H1 (cell line): ENCODE measurements around the gene FRMPD1. TPM values are rescaled to one million over a fixed set of nuclear protein-coding genes. Genes with fewer than 3 reads are reported as not detected.

Experiments
- CTCF ChIA-PET: fragments of 300-600 bp; sonication (Branson Sonifier 250); formaldehyde crosslinking; loops from one replicate; lab custom pipeline; 2021; ENCODE audit not compliant: partially characterized antibody; lab: Charles Lee
- POLR2A ChIA-PET: fragments of 300-600 bp; sonication (Branson Sonifier 250); formaldehyde crosslinking; loops from one replicate; lab custom pipeline; 2021; ENCODE audit warnings: inconsistent platforms; ENCODE audit not compliant: partially characterized antibody; lab: Charles Lee
- DNase-seq, 2 experiments: peaks; one replicate each; pipeline versions ENCODE4 v3.0.0 to v3.0.0-alpha.2; 2010 to 2022; ENCODE audit warnings: low spot score in 2 of 2, low read depth in 1 of 2, mixed read lengths in 1 of 2
- FAIRE-seq: peaks from 2 replicates; lab custom pipeline; 2011; peaks lifted over from hg19 to GRCh38; lab: Jason Lieb, UNC
- H2AFZ ChIP-seq: 2 replicates; pipeline ENCODE4 v1.8.1; 2012; ENCODE audit warnings: low read length, inconsistent platforms
- H2AK5ac ChIP-seq: 2 replicates; pipeline ENCODE4 v1.6.1; 2013; ENCODE audit warnings: low read depth, low read length
- H2BK120ac ChIP-seq: replicated peaks from 2 replicates; pipeline ENCODE3; 2013; ENCODE audit warnings: low read depth, low read length, inconsistent platforms
- H2BK12ac ChIP-seq: 2 replicates; pipeline ENCODE4 v1.6.1; 2013; ENCODE audit warnings: low read depth, low read length
- H2BK15ac ChIP-seq: 2 replicates; pipeline ENCODE4 v1.6.1; 2013; ENCODE audit warnings: low read length
- H2BK20ac ChIP-seq: 2 replicates; pipeline ENCODE4 v1.6.1; 2013; ENCODE audit warnings: low read length
- H2BK5ac ChIP-seq: 2 replicates; pipeline ENCODE4 v1.6.1; 2013; ENCODE audit warnings: low read depth, low read length
- H3K14ac ChIP-seq: 2 replicates; pipeline ENCODE4 v1.6.1; 2013; ENCODE audit warnings: inconsistent platforms; ENCODE audit not compliant: insufficient read length
- H3K18ac ChIP-seq: 2 replicates; pipeline ENCODE4 v1.6.1; 2013; ENCODE audit warnings: low read length; ENCODE audit errors: extremely low read depth
- H3K23ac ChIP-seq: 2 replicates; pipeline ENCODE4 v1.6.1; 2013; ENCODE audit warnings: inconsistent platforms; ENCODE audit not compliant: insufficient read length
- H3K23me2 ChIP-seq: 2 replicates; pipeline ENCODE4 v1.6.1; 2013; ENCODE audit warnings: low read depth, low read length
- H3K27ac ChIP-seq: 2 replicates; pipeline ENCODE4 v1.6.1; 2011; ENCODE audit warnings: low read depth, low read length, inconsistent platforms
- H3K27me3 ChIP-seq, 4 experiments: replicated peaks in 1 of 4; 1 replicate in 1 of 4; 2 replicates in 3 of 4; pipeline versions ENCODE4 v1.6.1 to v1.8.1; 2011 to 2013; ENCODE audit warnings: low read length in 3 of 4, mild to moderate bottlenecking in 3 of 4, inconsistent platforms in 2 of 4, mixed read lengths in 2 of 4, moderate library complexity in 1 of 4; ENCODE audit not compliant: control insufficient read depth in 3 of 4, insufficient read depth in 3 of 4; ENCODE audit errors: extremely low read depth in 1 of 4
- H3K36me3 ChIP-seq, 4 experiments: 2 replicates each; pipeline versions ENCODE4 v1.6.1 to v1.8.1; 2011 to 2013; ENCODE audit warnings: mild to moderate bottlenecking in 4 of 4, low read length in 3 of 4, moderate library complexity in 2 of 4, control low read depth in 1 of 4, inconsistent platforms in 1 of 4; ENCODE audit not compliant: insufficient read depth in 4 of 4, control insufficient read depth in 2 of 4
- H3K4ac ChIP-seq: replicated peaks from 2 replicates; pipeline ENCODE3; 2013; ENCODE audit warnings: low read length, low read depth, mixed read lengths, inconsistent platforms; ENCODE audit not compliant: insufficient read length
- H3K4me1 ChIP-seq, 4 experiments: replicated peaks in 1 of 4; 1 replicate in 1 of 4; 2 replicates in 3 of 4; pipeline versions ENCODE4 v1.6.1 to v1.8.1; 2011 to 2013; ENCODE audit warnings: low read length in 3 of 4, inconsistent platforms in 2 of 4, mixed read lengths in 1 of 4; ENCODE audit not compliant: insufficient read depth in 4 of 4, control insufficient read depth in 3 of 4
- H3K4me2 ChIP-seq, 2 experiments: 2 replicates each; pipeline versions ENCODE4 v1.6.1 to v1.8.1; 2011 to 2013; ENCODE audit warnings: low read depth in 2 of 2, low read length in 2 of 2, control low read depth in 1 of 2, inconsistent platforms in 1 of 2, mild to moderate bottlenecking in 1 of 2; ENCODE audit not compliant: insufficient read depth in 1 of 2
- H3K4me3 ChIP-seq, 4 experiments: fragments of 200-600, 300-600 bp in 1 of 4; sonication (generic), shearing (Covaris generic), sonication (Bioruptor Twin) in 1 of 4; 2 replicates each; pipeline versions ENCODE4 v1.5.1 to v1.8.1; 2011 to 2016; ENCODE audit warnings: low read length in 4 of 4, low read depth in 3 of 4, control low read depth in 2 of 4, inconsistent platforms in 2 of 4, mild to moderate bottlenecking in 2 of 4, mixed read lengths in 1 of 4, moderate library complexity in 1 of 4; ENCODE audit not compliant: insufficient read depth in 2 of 4; ENCODE audit errors: extremely low read depth in 1 of 4
- H3K56ac ChIP-seq: replicated peaks from 2 replicates; pipeline ENCODE3; 2013; ENCODE audit warnings: low read depth, mild to moderate bottlenecking, mixed read lengths, low read length, inconsistent platforms; ENCODE audit not compliant: insufficient read length
- H3K79me1 ChIP-seq: 2 replicates; pipeline ENCODE4 v1.6.1; 2013; ENCODE audit warnings: low read depth, low read length, control low read depth
- H3K79me2 ChIP-seq, 2 experiments: 2 replicates each; pipeline versions ENCODE4 v1.6.1 to v1.8.1; 2012 to 2013; ENCODE audit warnings: low read length in 2 of 2, mild to moderate bottlenecking in 2 of 2, inconsistent platforms in 1 of 2; ENCODE audit not compliant: insufficient read depth in 2 of 2, control insufficient read depth in 1 of 2
- H3K9ac ChIP-seq, 4 experiments: replicated peaks in 1 of 4; 1 replicate in 1 of 4; 2 replicates in 3 of 4; pipeline versions ENCODE4 v1.6.1 to v1.8.1; 2011 to 2013; ENCODE audit warnings: low read depth in 3 of 4, low read length in 3 of 4, control low read depth in 2 of 4, mild to moderate bottlenecking in 2 of 4, moderate library complexity in 2 of 4, inconsistent platforms in 1 of 4; ENCODE audit errors: extremely low read depth in 1 of 4
- H3K9me3 ChIP-seq, 2 experiments: 2 replicates each; pipeline versions ENCODE4 v1.6.1 to v1.8.1; 2012 to 2013; ENCODE audit warnings: mild to moderate bottlenecking in 2 of 2, moderate library complexity in 2 of 2, control low read depth in 1 of 2, inconsistent platforms in 1 of 2, low read depth in 1 of 2, low read length in 1 of 2, mixed read lengths in 1 of 2; ENCODE audit not compliant: insufficient read depth in 2 of 2
- H4K20me1 ChIP-seq, 2 experiments: replicated peaks in 1 of 2; 2 replicates each; pipeline versions ENCODE3 to v1.8.1; 2011 to 2013; ENCODE audit warnings: inconsistent platforms in 2 of 2, low read length in 2 of 2, mild to moderate bottlenecking in 1 of 2; ENCODE audit not compliant: insufficient read depth in 2 of 2, control insufficient read depth in 1 of 2
- H4K5ac ChIP-seq: 2 replicates; pipeline ENCODE4 v1.6.1; 2013; ENCODE audit warnings: low read length, low read depth, mixed read lengths, inconsistent platforms; ENCODE audit not compliant: insufficient read length
- H4K8ac ChIP-seq: 2 replicates; pipeline ENCODE4 v1.8.0; 2013; ENCODE audit warnings: mild to moderate bottlenecking, moderate library complexity, low read length, inconsistent platforms; ENCODE audit not compliant: insufficient read depth; ENCODE audit errors: extremely low read depth
- H4K91ac ChIP-seq: replicated peaks from 2 replicates; pipeline ENCODE3; 2013; ENCODE audit warnings: low read length, mixed read lengths, inconsistent platforms; ENCODE audit not compliant: insufficient read length
- CBX8 ChIP-seq: fragments of 300-800, 300-1000 bp; sonication (generic); IDR thresholded peaks from 2 replicates; pipeline ENCODE4 v1.7.1; 2016; ENCODE audit warnings: low read depth, low read length, borderline replicate concordance
- CEBPB ChIP-seq: IDR thresholded peaks from 2 replicates; pipeline ENCODE4 v1.6.1; 2012; ENCODE audit warnings: low read depth, low read length
- CTBP2 ChIP-seq: IDR thresholded peaks from 2 replicates; pipeline ENCODE4 v1.7.0; 2011; ENCODE audit warnings: borderline replicate concordance, mild to moderate bottlenecking, moderate library complexity, mixed read lengths, low read length; ENCODE audit not compliant: insufficient read depth, insufficient read length
- EP300 ChIP-seq, 2 experiments: IDR thresholded peaks; 1 replicate in 1 of 2; 2 replicates in 1 of 2; pipeline ENCODE4 v1.6.1; 2011 to 2012; ENCODE audit warnings: low read depth in 2 of 2, low read length in 2 of 2, mild to moderate bottlenecking in 2 of 2, borderline replicate concordance in 1 of 2, inconsistent platforms in 1 of 2, moderate library complexity in 1 of 2
- EZH2 ChIP-seq: fragments of 200-600 bp; sonication (generic); IDR thresholded peaks from 2 replicates; pipeline ENCODE4 v1.7.1; 2012; ENCODE audit warnings: low read depth, mild to moderate bottlenecking, moderate library complexity, low read length, inconsistent platforms; ENCODE audit not compliant: severe bottlenecking
- HDAC2 ChIP-seq, 2 experiments: fragments of 300-600 bp in 1 of 2; sonication (generic) in 1 of 2; IDR thresholded peaks; 2 replicates each; pipeline ENCODE4 v1.6.1; 2011 to 2012; ENCODE audit warnings: low read depth in 2 of 2, low read length in 2 of 2, mild to moderate bottlenecking in 2 of 2, moderate library complexity in 2 of 2, borderline replicate concordance in 1 of 2, inconsistent platforms in 1 of 2
- PHF8 ChIP-seq: fragments of 200-600 bp; sonication (generic); conservative IDR thresholded peaks from 2 replicates; pipeline ENCODE4 v1.7.1; 2012; ENCODE audit warnings: low read depth, mild to moderate bottlenecking, inconsistent platforms, low read length, moderate library complexity
- RNF2 ChIP-seq: fragments of 200-900, 300-1000 bp; sonication (generic); IDR thresholded peaks from 2 replicates; pipeline ENCODE4 v1.7.1; 2016; ENCODE audit warnings: borderline replicate concordance, low read depth, mild to moderate bottlenecking, antibody characterized with exemption, low read length; ENCODE audit not compliant: poor library complexity, severe bottlenecking; ENCODE audit errors: missing control alignments
- WGBS, 2 experiments: shearing (Covaris generic) in 1 of 2; methylation state at CpG; one replicate each; pipeline versions ENCODE4 v1.1.6 to v1.1.7; 2013 to 2015; ENCODE audit warnings: low lambda C conversion rate in 2 of 2, mixed read lengths in 2 of 2, inconsistent platforms in 1 of 2, low coverage in 1 of 2, missing lambda C conversion rate in 1 of 2; ENCODE audit not compliant: insufficient replicate concordance in 2 of 2, insufficient coverage in 1 of 2, insufficient read length in 1 of 2; ENCODE audit errors: extremely low coverage in 1 of 2, missing lambda C conversion rate in 1 of 2; 5-methylcytosine and 5-hydroxymethylcytosine counted together
- polyA plus RNA-seq, 7 experiments: library from polyadenylated mRNA; depleted of rRNA in 3 of 7; stranded (reverse) in 5 of 7; unstranded in 2 of 7; fragments of >200 nt in 5 of 7; fragments of 200-250 nt in 2 of 7; gene quantifications; 1 replicate in 5 of 7; 2 replicates in 1 of 7; 4 replicates in 1 of 7; pipeline versions ENCODE4 v1.2.1 to v1.2.3, GENCODE V29; 2011 to 2013; ENCODE audit warnings: missing spikeins in 2 of 7, mixed read lengths in 2 of 7
- total RNA-seq: library from RNA; stranded (reverse); fragmentation: NEBNext Ultra II Directional; extraction: Animal tissue kit (Norgen Biotek cat#: 25700); gene quantifications from 2 replicates; pipeline ENCODE4 v1.2.1, GENCODE V29; 2021
- TF ChIP-seq, protein P1 (sequence below), 3 experiments: IDR thresholded peaks; 1 replicate in 2 of 3; 2 replicates in 1 of 3; pipeline versions ENCODE4 v1.5.1 to v1.6.1; 2011; ENCODE audit warnings: low read length in 3 of 3, mild to moderate bottlenecking in 3 of 3, inconsistent platforms in 2 of 3, low read depth in 1 of 3, moderate library complexity in 1 of 3; ENCODE audit not compliant: insufficient read depth in 1 of 3; ENCODE audit errors: control extremely low read depth in 1 of 3

Gene FRMPD1
- total and polyA plus RNA-seq, 2 of the 8 experiments (the other 6 are each of a cell fraction or from before 2014, with no cell fraction given): 0.27 to 0.32 TPM

DNA sequence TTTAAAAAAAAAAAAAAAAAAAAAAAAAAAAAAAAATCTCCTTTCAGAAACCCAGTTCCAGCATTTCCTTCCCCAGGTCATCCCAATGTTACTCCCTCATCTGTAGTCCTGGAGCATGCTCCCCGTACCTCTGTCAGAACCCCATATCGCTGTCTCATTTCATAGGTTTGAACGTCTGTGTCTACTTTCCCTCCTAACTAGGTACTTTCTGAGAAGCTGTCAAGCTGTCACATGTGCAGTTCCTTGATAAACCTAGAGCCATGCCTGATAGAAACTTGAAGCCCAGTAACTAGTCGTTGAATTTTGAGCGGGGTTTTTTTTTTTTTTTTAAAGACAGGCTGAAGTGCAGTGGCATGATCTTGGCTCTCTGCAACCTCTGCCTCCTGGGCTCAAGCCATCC is 118.6 kb downstream of the FRMPD1 start:
- no peaks in the 10 kb centered on the region for H3K27me3 ChIP-seq
- no peak for DNase-seq
- no peak overlapping the region for H3K9ac ChIP-seq
- 86% methylated on average over 5 of the region's 5 CpGs; no CpG with 5 or more reads in 1 of the 2 experiments for WGBS, 2 experiments
- FAIRE-seq: no peak
- no peak overlapping the region for H2BK12ac ChIP-seq
- no peak overlapping the region for H2BK15ac ChIP-seq
- ChIA-PET POLR2A (interaction anchor here (0.6 to 2.6 kb wide), 7 partner anchors 9 to 78 kb away, joined by 3 to 15 read pairs (median 4); partner anchors contain the start of genes DCAF10 and EXOSC3), CTCF (interaction anchor here (0.6 to 1.3 kb wide), 3 partner anchors 9 to 330 kb away, joined by 3 to 5 read pairs (median 3); no protein-coding TSS in a partner anchor)
- H4K5ac ChIP-seq: no peak overlapping the region
- no peaks in the 10 kb centered on the region for H3K23me2 ChIP-seq
- H3K79me1 ChIP-seq: no peaks in the 10 kb centered on the region
- H2BK20ac ChIP-seq: no peak overlapping the region
- H3K18ac ChIP-seq: no peak overlapping the region
- H2AK5ac ChIP-seq: no peak overlapping the region
- H3K4me3 ChIP-seq: no peak overlapping the region
- no peak overlapping the region for H3K56ac ChIP-seq
- no peaks in the 10 kb centered on the region for H3K9me3 ChIP-seq
- no peaks in the 10 kb centered on the region for H3K79me2 ChIP-seq
- no peak overlapping the region for H2BK120ac ChIP-seq
- H3K14ac ChIP-seq: no peak overlapping the region
- no peaks in the 10 kb centered on the region for H4K20me1 ChIP-seq
- peaks cover 0 to 6% (median 3%) of the 10 kb centered on the region in 4 experiments; a peak in 3 of 8 replicates for H3K36me3 ChIP-seq
- no peak overlapping the region for H3K23ac ChIP-seq
- no peak overlapping the region for H2AFZ ChIP-seq
- H4K8ac ChIP-seq: no peak overlapping the region
- no peak overlapping the region for H2BK5ac ChIP-seq
- H3K4me1 ChIP-seq: no peaks in the 10 kb centered on the region
- H3K4me2 ChIP-seq: no peak overlapping the region
- H3K4ac ChIP-seq: no peak overlapping the region
- no peak overlapping the region for H4K91ac ChIP-seq
- H3K27ac ChIP-seq: no peak overlapping the region
- TF ChIP-seq HDAC2 (IDR thresholded peaks at IDR 0.05; ENCODE audit: borderline replicate concordance in 1 of 2, low read depth in 2 of 2, low read length in 2 of 2) (no peak), RNF2 (no peak), CTBP2 (no peak), EP300 (IDR thresholded peaks at IDR 0.05; ENCODE audit: borderline replicate concordance in 1 of 2, low read depth in 2 of 2, low read length in 2 of 2) (no peak), CEBPB (no peak), CBX8 (no peak), PHF8 (no peak), EZH2 (no peak)
- TF ChIP-seq, protein P1, sequence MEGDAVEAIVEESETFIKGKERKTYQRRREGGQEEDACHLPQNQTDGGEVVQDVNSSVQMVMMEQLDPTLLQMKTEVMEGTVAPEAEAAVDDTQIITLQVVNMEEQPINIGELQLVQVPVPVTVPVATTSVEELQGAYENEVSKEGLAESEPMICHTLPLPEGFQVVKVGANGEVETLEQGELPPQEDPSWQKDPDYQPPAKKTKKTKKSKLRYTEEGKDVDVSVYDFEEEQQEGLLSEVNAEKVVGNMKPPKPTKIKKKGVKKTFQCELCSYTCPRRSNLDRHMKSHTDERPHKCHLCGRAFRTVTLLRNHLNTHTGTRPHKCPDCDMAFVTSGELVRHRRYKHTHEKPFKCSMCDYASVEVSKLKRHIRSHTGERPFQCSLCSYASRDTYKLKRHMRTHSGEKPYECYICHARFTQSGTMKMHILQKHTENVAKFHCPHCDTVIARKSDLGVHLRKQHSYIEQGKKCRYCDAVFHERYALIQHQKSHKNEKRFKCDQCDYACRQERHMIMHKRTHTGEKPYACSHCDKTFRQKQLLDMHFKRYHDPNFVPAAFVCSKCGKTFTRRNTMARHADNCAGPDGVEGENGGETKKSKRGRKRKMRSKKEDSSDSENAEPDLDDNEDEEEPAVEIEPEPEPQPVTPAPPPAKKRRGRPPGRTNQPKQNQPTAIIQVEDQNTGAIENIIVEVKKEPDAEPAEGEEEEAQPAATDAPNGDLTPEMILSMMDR (IDR thresholded peaks at IDR 0.05; ENCODE audit: control extremely low read depth in 1 of 3, insufficient read depth in 1 of 3, low read depth in 1 of 3, low read length in 3 of 3): no peak
